H9 (cell line): Measurements from ENCODE around the gene CASTOR1. TPM values are rescaled to one million over a fixed set of nuclear protein-coding genes. Genes with fewer than 3 reads are reported as not detected.

Source experiments
- DNase-seq: peaks from one replicate; pipeline ENCODE4 v3.0.0-alpha.2; 2017
- H2AFZ ChIP-seq: one replicate; pipeline ENCODE4 v1.6.1; 2013; ENCODE audit warnings: mild to moderate bottlenecking, low read length, control low read depth, moderate library complexity
- H2AK5ac ChIP-seq: 2 replicates; pipeline ENCODE4 v1.6.1; 2013; ENCODE audit warnings: low read length, control low read depth, mixed read lengths; ENCODE audit not compliant: insufficient read length
- H2BK120ac ChIP-seq: one replicate; pipeline ENCODE4 v1.6.1; 2013; ENCODE audit warnings: low read depth, mild to moderate bottlenecking, low read length, control low read depth, inconsistent platforms; ENCODE audit not compliant: poor library complexity, severe bottlenecking
- H2BK12ac ChIP-seq: 2 replicates; pipeline ENCODE4 v1.6.1; 2013; ENCODE audit warnings: low read length, control low read depth, mixed read lengths, low read depth; ENCODE audit not compliant: insufficient read length
- H2BK15ac ChIP-seq: 2 replicates; pipeline ENCODE4 v1.6.1; 2013; ENCODE audit warnings: low read depth, low read length, control low read depth
- H2BK20ac ChIP-seq: one replicate; pipeline ENCODE4 v1.6.1; 2013; ENCODE audit warnings: low read depth, mild to moderate bottlenecking, low read length, control low read depth, inconsistent platforms; ENCODE audit not compliant: poor library complexity, severe bottlenecking
- H2BK5ac ChIP-seq: 2 replicates; pipeline ENCODE4 v1.6.1; 2013; ENCODE audit warnings: low read length, control low read depth, mixed read lengths; ENCODE audit not compliant: insufficient read length
- H3K14ac ChIP-seq: 2 replicates; pipeline ENCODE4 v1.6.1; 2013; ENCODE audit warnings: low read length, control low read depth; ENCODE audit not compliant: insufficient read depth
- H3K18ac ChIP-seq: 2 replicates; pipeline ENCODE4 v1.6.1; 2013; ENCODE audit warnings: low read depth, mild to moderate bottlenecking, mixed read lengths, low read length, control low read depth; ENCODE audit not compliant: insufficient read length
- H3K23ac ChIP-seq: 2 replicates; pipeline ENCODE4 v1.6.1; 2013; ENCODE audit warnings: low read length, control low read depth, mixed read lengths, low read depth; ENCODE audit not compliant: insufficient read length
- H3K23me2 ChIP-seq: 2 replicates; pipeline ENCODE4 v1.6.1; 2013; ENCODE audit warnings: low read depth, mild to moderate bottlenecking, mixed read lengths, low read length, control low read depth; ENCODE audit not compliant: insufficient read length, poor library complexity, severe bottlenecking
- H3K27ac ChIP-seq: 2 replicates; pipeline ENCODE4 v1.5.1; 2013; ENCODE audit warnings: low read length, control low read depth, mixed read lengths, low read depth; ENCODE audit not compliant: insufficient read length
- H3K27me3 ChIP-seq: 2 replicates; pipeline ENCODE4 v1.6.1; 2013; ENCODE audit warnings: low read length, control low read depth, inconsistent platforms; ENCODE audit not compliant: insufficient read depth
- H3K4ac ChIP-seq: 2 replicates; pipeline ENCODE4 v1.6.1; 2013; ENCODE audit warnings: low read depth, mild to moderate bottlenecking, control low read depth, inconsistent platforms, low read length, moderate library complexity
- H3K4me1 ChIP-seq: 2 replicates; pipeline ENCODE4 v1.6.1; 2013; ENCODE audit warnings: low read length, control low read depth, inconsistent platforms; ENCODE audit not compliant: insufficient read depth
- H3K4me2 ChIP-seq: 2 replicates; pipeline ENCODE4 v1.6.1; 2013; ENCODE audit warnings: low read length, control low read depth, mixed read lengths; ENCODE audit not compliant: insufficient read length, insufficient read depth
- H3K56ac ChIP-seq: 2 replicates; pipeline ENCODE4 v1.6.1; 2013; ENCODE audit warnings: low read depth, mild to moderate bottlenecking, mixed read lengths, low read length, control low read depth; ENCODE audit not compliant: insufficient read length
- H3K79me1 ChIP-seq: 2 replicates; pipeline ENCODE4 v1.6.1; 2013; ENCODE audit warnings: low read depth, mild to moderate bottlenecking, moderate library complexity, low read length, control low read depth, inconsistent platforms; ENCODE audit not compliant: insufficient read depth, poor library complexity, severe bottlenecking
- H3K79me2 ChIP-seq: 2 replicates; pipeline ENCODE4 v1.6.1; 2013; ENCODE audit warnings: low read length, control low read depth, inconsistent platforms; ENCODE audit not compliant: insufficient read depth
- H3K9ac ChIP-seq: 2 replicates; pipeline ENCODE4 v1.6.1; 2013; ENCODE audit warnings: low read length, control low read depth, mixed read lengths; ENCODE audit not compliant: insufficient read length; ENCODE audit errors: extremely low read depth
- H3K9me3 ChIP-seq: one replicate; pipeline ENCODE4 v1.6.1; 2013; ENCODE audit warnings: low read depth, low read length, inconsistent platforms; ENCODE audit not compliant: control insufficient read depth
- H3T11ph ChIP-seq: one replicate; pipeline ENCODE4 v1.6.1; 2013; ENCODE audit warnings: mild to moderate bottlenecking, low read length, control low read depth, inconsistent platforms
- H4K20me1 ChIP-seq: one replicate; pipeline ENCODE4 v1.6.1; 2013; ENCODE audit not compliant: control insufficient read depth, insufficient read length, insufficient read depth
- H4K5ac ChIP-seq: 2 replicates; pipeline ENCODE4 v1.6.1; 2013; ENCODE audit warnings: low read depth, mild to moderate bottlenecking, mixed read lengths, low read length, control low read depth; ENCODE audit not compliant: insufficient read length
- H4K8ac ChIP-seq: replicated peaks from 2 replicates; pipeline ENCODE4 v1.6.1; 2013; ENCODE audit warnings: low read length, control low read depth, mixed read lengths, low read depth; ENCODE audit not compliant: insufficient read length
- H4K91ac ChIP-seq: 2 replicates; pipeline ENCODE4 v1.6.1; 2013; ENCODE audit warnings: low read depth, mild to moderate bottlenecking, moderate library complexity, mixed read lengths, low read length, control low read depth; ENCODE audit not compliant: insufficient read length
- H3K27ac Mint-ChIP-seq, 3 experiments: 2 replicates in 2 of 3; 3 replicates in 1 of 3; pipeline ENCODE4 v1.8.0; 2020 to 2021; ENCODE audit warnings: mixed read lengths in 3 of 3, mild to moderate bottlenecking in 1 of 3, moderate library complexity in 1 of 3
- H3K27me3 Mint-ChIP-seq: 2 replicates; pipeline ENCODE4 v1.8.0; 2021; ENCODE audit warnings: low read depth, mild to moderate bottlenecking, moderate library complexity, mixed read lengths
- H3K36me3 Mint-ChIP-seq, 3 experiments: 2 replicates in 2 of 3; 3 replicates in 1 of 3; pipeline ENCODE4 v1.8.0; 2020 to 2021; ENCODE audit warnings: low read depth in 3 of 3, mixed read lengths in 3 of 3; ENCODE audit not compliant: insufficient read depth in 1 of 3
- H3K4me1 Mint-ChIP-seq, 2 experiments: 2 replicates each; pipeline ENCODE4 v1.8.0; 2020; ENCODE audit warnings: mixed read lengths in 2 of 2
- H3K4me3 Mint-ChIP-seq, 2 experiments: 2 replicates in 1 of 2; 3 replicates in 1 of 2; pipeline ENCODE4 v1.8.0; 2020 to 2021; ENCODE audit warnings: mild to moderate bottlenecking in 2 of 2, mixed read lengths in 2 of 2, moderate library complexity in 1 of 2
- H3K9me3 Mint-ChIP-seq, 2 experiments: 2 replicates in 1 of 2; 3 replicates in 1 of 2; pipeline ENCODE4 v1.8.0; 2020; ENCODE audit warnings: mild to moderate bottlenecking in 2 of 2, mixed read lengths in 2 of 2, moderate library complexity in 1 of 2
- WGBS: extraction: QIAGEN DNeasy Blood & Tissue Kit; methylation state at CpG from one replicate; pipeline ENCODE4 v1.1.7; 2013; ENCODE audit warnings: missing lambda C conversion rate, low lambda C conversion rate, mixed read lengths; ENCODE audit not compliant: insufficient read length; ENCODE audit errors: extremely low coverage; 5-methylcytosine and 5-hydroxymethylcytosine counted together
- total RNA-seq: library from RNA; stranded (reverse); gene quantifications from 2 replicates; pipeline ENCODE4 v1.2.1, GENCODE V29; 2021
- TF ChIP-seq, protein P1 (sequence below): fragments of 200-600 bp; sonication (generic); conservative IDR thresholded peaks from 3 replicates; pipeline ENCODE4 v1.8.0; 2021; ENCODE audit warnings: antibody characterized with exemption, mild to moderate bottlenecking

Gene CASTOR1
- total RNA-seq, 1 experiment from 2014 or later = 8.8 TPM

- Histone ChIP-seq H2AFZ (no peak overlapping the region), H3K23me2 (peaks cover 8% of the 10 kb centered on the region), H3K4me2 (no peak overlapping the region), H4K20me1 (no peaks in the 10 kb centered on the region), H3K14ac (no peak overlapping the region), H2BK5ac (no peak overlapping the region), H4K91ac (no peak overlapping the region), H2AK5ac (no peak overlapping the region), H3K27ac (no peak overlapping the region), H3K23ac (no peak overlapping the region), H3K56ac (no peak overlapping the region), H3K4ac (no peak overlapping the region), H4K8ac (no peak overlapping the region), H2BK15ac (no peak overlapping the region), H3K79me2 (no peaks in the 10 kb centered on the region), H3K18ac (no peak overlapping the region), H3K79me1 (no peaks in the 10 kb centered on the region), H3K9me3 (no peaks in the 10 kb centered on the region), H2BK12ac (no peak overlapping the region), H3K4me1 (no peaks in the 10 kb centered on the region; the same call in 1 of the 2 replicates), H3T11ph (no peak overlapping the region), H3K9ac (no peak overlapping the region), H3K27me3 (no peaks in the 10 kb centered on the region), H2BK20ac (no peak overlapping the region), H2BK120ac (no peak overlapping the region), H4K5ac (no peak overlapping the region)
- TF ChIP-seq, protein P1, sequence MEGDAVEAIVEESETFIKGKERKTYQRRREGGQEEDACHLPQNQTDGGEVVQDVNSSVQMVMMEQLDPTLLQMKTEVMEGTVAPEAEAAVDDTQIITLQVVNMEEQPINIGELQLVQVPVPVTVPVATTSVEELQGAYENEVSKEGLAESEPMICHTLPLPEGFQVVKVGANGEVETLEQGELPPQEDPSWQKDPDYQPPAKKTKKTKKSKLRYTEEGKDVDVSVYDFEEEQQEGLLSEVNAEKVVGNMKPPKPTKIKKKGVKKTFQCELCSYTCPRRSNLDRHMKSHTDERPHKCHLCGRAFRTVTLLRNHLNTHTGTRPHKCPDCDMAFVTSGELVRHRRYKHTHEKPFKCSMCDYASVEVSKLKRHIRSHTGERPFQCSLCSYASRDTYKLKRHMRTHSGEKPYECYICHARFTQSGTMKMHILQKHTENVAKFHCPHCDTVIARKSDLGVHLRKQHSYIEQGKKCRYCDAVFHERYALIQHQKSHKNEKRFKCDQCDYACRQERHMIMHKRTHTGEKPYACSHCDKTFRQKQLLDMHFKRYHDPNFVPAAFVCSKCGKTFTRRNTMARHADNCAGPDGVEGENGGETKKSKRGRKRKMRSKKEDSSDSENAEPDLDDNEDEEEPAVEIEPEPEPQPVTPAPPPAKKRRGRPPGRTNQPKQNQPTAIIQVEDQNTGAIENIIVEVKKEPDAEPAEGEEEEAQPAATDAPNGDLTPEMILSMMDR = no peak
- Mint-ChIP-seq H3K27ac (no peak overlapping the region), H3K36me3 (peaks cover 4 to 14% (median 5%) of the 10 kb centered on the region in 3 experiments; a peak in 5 of 7 replicates), H3K4me3 (no peak overlapping the region), H3K9me3 (no peaks in the 10 kb centered on the region), H3K4me1 (peaks cover 5 to 16% of the 10 kb centered on the region in 2 experiments), H3K27me3 (no peaks in the 10 kb centered on the region)
- no peak for DNase-seq
- WGBS = no CpG with 5 or more reads among the region's 13 CpGs
Observed at GRCh38 chr22:30291058-30291892, 2.0 kb upstream of the CASTOR1 start.
